HL-60 (cell line): Measurements from ENCODE around the gene PRR5.

Source experiments
- DNase-seq, 2 experiments: peaks; one replicate each; pipeline ENCODE4 v3.0.0-alpha.2; 2010 to 2020; ENCODE audit warnings: low read depth in 1 of 2, low spot score in 1 of 2
- H3K27ac ChIP-seq: fragments of 250-450 bp; sonication (Bioruptor Pico); replicated peaks from 2 replicates; pipeline ENCODE4 v1.5.1; 2020; ENCODE audit warnings: mild to moderate bottlenecking, moderate library complexity
- H3K27me3 ChIP-seq: fragments of 250-450 bp; sonication (Bioruptor Pico); 2 replicates; pipeline ENCODE4 v1.5.1; 2021; ENCODE audit warnings: mild to moderate bottlenecking, moderate library complexity; ENCODE audit not compliant: insufficient read depth, poor library complexity, severe bottlenecking
- H3K4me3 ChIP-seq: replicated peaks from 2 replicates; pipeline ENCODE4 v1.5.1; 2011; ENCODE audit warnings: mild to moderate bottlenecking, control low read depth, low read length; ENCODE audit not compliant: insufficient read depth
- GABPA ChIP-seq: IDR thresholded peaks from 2 replicates; pipeline ENCODE4 v1.6.1; 2012; ENCODE audit warnings: low read depth
- POLR2AphosphoS5 ChIP-seq: IDR thresholded peaks from 2 replicates; pipeline ENCODE4 v1.6.1; 2012; ENCODE audit warnings: low read depth
- SPI1 ChIP-seq: IDR thresholded peaks from 2 replicates; pipeline ENCODE4 v1.6.1; 2012; ENCODE audit warnings: low read depth, mild to moderate bottlenecking, borderline replicate concordance
- TF ChIP-seq, protein P1 (sequence below): IDR thresholded peaks from one replicate; pipeline ENCODE4 v1.5.1; 2011; ENCODE audit warnings: low read length, control low read depth, inconsistent platforms; ENCODE audit not compliant: insufficient read depth
- TF ChIP-seq, protein P2 (sequence below): IDR thresholded peaks from 2 replicates; pipeline ENCODE4 v1.6.1; 2012; ENCODE audit warnings: low read depth; ENCODE audit not compliant: insufficient replicate concordance

PRR5 gene

DNA sequence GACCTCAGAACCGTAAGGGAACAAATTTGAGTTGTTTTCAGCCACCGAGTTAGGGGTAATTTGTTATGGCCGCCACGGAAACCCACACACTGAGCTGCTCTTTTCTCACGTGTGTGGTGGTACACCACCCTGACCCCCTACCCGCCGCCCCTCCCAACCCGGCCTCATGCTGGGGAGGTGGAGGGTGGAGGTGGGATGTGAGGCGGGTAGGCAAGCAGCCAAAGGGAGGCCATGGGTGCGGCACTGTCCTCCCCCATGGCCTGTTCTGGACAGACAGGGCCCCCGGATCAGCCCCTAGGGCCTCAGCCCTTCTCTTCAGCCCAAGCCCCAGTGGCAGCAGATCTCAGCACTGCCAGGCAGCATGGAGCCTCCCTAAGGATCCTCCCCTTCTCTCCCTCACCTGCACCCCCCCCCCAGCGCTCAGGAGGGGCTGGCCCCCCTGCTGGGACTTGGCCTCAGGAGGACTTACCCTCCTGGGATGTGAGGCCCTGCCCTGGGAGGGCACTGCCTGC is 7.9 kb downstream of the PRR5 start:
- H3K27ac ChIP-seq = no peak overlapping the region
- TF ChIP-seq SPI1 (no peak), GABPA (no peak), POLR2AphosphoS5 (no peak)
- TF ChIP-seq, protein P1, sequence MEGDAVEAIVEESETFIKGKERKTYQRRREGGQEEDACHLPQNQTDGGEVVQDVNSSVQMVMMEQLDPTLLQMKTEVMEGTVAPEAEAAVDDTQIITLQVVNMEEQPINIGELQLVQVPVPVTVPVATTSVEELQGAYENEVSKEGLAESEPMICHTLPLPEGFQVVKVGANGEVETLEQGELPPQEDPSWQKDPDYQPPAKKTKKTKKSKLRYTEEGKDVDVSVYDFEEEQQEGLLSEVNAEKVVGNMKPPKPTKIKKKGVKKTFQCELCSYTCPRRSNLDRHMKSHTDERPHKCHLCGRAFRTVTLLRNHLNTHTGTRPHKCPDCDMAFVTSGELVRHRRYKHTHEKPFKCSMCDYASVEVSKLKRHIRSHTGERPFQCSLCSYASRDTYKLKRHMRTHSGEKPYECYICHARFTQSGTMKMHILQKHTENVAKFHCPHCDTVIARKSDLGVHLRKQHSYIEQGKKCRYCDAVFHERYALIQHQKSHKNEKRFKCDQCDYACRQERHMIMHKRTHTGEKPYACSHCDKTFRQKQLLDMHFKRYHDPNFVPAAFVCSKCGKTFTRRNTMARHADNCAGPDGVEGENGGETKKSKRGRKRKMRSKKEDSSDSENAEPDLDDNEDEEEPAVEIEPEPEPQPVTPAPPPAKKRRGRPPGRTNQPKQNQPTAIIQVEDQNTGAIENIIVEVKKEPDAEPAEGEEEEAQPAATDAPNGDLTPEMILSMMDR = no peak
- TF ChIP-seq, protein P2, sequence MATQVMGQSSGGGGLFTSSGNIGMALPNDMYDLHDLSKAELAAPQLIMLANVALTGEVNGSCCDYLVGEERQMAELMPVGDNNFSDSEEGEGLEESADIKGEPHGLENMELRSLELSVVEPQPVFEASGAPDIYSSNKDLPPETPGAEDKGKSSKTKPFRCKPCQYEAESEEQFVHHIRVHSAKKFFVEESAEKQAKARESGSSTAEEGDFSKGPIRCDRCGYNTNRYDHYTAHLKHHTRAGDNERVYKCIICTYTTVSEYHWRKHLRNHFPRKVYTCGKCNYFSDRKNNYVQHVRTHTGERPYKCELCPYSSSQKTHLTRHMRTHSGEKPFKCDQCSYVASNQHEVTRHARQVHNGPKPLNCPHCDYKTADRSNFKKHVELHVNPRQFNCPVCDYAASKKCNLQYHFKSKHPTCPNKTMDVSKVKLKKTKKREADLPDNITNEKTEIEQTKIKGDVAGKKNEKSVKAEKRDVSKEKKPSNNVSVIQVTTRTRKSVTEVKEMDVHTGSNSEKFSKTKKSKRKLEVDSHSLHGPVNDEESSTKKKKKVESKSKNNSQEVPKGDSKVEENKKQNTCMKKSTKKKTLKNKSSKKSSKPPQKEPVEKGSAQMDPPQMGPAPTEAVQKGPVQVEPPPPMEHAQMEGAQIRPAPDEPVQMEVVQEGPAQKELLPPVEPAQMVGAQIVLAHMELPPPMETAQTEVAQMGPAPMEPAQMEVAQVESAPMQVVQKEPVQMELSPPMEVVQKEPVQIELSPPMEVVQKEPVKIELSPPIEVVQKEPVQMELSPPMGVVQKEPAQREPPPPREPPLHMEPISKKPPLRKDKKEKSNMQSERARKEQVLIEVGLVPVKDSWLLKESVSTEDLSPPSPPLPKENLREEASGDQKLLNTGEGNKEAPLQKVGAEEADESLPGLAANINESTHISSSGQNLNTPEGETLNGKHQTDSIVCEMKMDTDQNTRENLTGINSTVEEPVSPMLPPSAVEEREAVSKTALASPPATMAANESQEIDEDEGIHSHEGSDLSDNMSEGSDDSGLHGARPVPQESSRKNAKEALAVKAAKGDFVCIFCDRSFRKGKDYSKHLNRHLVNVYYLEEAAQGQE = no peak
- no peak overlapping the region for H3K4me3 ChIP-seq
- DNase-seq = no peak
- no peaks in the 10 kb centered on the region for H3K27me3 ChIP-seq

DNA sequence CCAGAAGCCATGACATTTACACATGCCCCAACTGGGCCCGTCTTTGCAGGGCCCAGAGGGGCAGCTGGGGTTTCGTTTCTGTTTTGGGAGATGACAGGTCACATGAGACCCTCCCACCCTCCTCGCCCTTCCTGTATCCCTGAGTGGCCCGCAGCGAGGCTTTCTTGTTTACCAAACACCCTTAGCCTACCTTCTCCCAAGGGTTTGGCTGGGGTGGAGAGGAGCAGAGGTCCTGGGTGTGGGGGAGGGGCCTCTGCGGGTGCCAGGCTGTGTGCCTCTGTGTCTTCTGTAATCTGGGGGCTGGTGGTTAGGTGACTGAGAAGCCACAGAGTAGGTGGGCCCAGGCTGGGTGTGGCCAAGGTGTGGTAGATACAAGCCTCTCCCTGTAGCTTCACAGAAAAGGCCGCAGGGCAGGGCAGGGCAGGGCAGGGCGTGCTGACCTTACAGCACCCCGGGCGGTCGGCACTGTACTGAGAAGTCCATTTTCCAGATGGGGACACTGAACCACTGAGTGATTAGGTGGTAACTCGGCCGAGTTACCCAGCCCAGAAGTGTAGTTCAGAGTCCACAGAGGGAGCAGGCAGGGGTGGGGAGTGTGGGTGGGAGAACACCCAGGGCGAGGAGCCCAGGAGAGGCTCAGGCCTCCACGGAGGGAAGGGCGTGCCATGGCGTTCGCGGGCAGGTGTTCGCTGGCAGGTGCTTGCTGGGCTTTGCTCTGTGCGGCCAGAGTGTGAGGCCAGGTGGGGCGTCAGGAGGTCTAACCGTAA is 8.7 kb downstream of the PRR5 start:
- H3K4me3 ChIP-seq = no peak overlapping the region
- DNase-seq = no peak
- no peaks in the 10 kb centered on the region for H3K27me3 ChIP-seq
- H3K27ac ChIP-seq = no peak overlapping the region
- TF ChIP-seq GABPA (no peak), SPI1 (no peak), POLR2AphosphoS5 (no peak)
- TF ChIP-seq, protein P2 = no peak
- TF ChIP-seq, protein P1 = no peak

DNA sequence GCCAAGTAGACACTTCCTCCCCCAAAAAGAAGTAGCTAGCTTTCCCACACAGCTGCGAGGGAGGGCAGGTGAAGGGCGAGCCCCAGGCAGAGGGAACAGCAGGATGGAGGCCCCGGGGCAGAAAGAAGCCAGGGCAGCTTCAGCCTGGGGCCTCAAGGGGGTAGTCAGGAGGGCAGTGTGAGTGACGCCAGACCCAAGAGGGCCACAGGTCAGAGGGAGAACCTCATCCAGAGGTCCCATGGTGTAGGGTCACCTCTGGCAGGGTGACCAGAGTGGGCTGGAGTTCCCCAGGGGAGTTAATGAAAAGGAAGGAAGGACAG is 9.2 kb downstream of the PRR5 start:
- TF ChIP-seq POLR2AphosphoS5 (no peak), SPI1 (no peak), GABPA (no peak)
- TF ChIP-seq, protein P1 = no peak
- TF ChIP-seq, protein P2 = no peak
- DNase-seq = no peak
- no peak overlapping the region for H3K27ac ChIP-seq
- H3K27me3 ChIP-seq = no peaks in the 10 kb centered on the region
- H3K4me3 ChIP-seq = no peak overlapping the region
